SK-N-SH treated with all-trans-retinoic acid at 6 μM for 48 hours (cell line): ENCODE results near the gene SLC37A1.

Experiments used
- ARNTL ChIP-seq: fragments of 450-650 bp; formaldehyde crosslinking; IDR thresholded peaks from 2 replicates; pipeline ENCODE4 v1.5.0; 2020; ENCODE audit warnings: low read depth, mild to moderate bottlenecking, moderate library complexity, borderline replicate concordance
- BACH2 ChIP-seq: fragments of 250-450 bp; sonication (Bioruptor Pico); IDR thresholded peaks from 2 replicates; pipeline ENCODE4 v1.9.0; 2021; ENCODE audit warnings: mild to moderate bottlenecking, borderline replicate concordance
- OSR1 ChIP-seq: fragments of 250-450 bp; sonication (Bioruptor Pico); IDR thresholded peaks from 2 replicates; pipeline ENCODE4 v1.8.0; 2022; ENCODE audit warnings: moderate library complexity, mild to moderate bottlenecking, inconsistent platforms
- ZNF565 ChIP-seq: fragments of 450-650 bp; formaldehyde crosslinking; conservative IDR thresholded peaks from 2 replicates; pipeline ENCODE4 v1.5.0; 2020; ENCODE audit warnings: low read depth, mild to moderate bottlenecking, moderate library complexity
- ZNF70 ChIP-seq: fragments of 450-650 bp; formaldehyde crosslinking; IDR thresholded peaks from 2 replicates; pipeline ENCODE4 v1.5.0; 2020; ENCODE audit warnings: mild to moderate bottlenecking, moderate library complexity

GRCh38 chr21:42539342-42539741, 25.7 kb downstream of the SLC37A1 start:
- no peak for TF ChIP-seq BACH2 (CRISPR knock-in tag)
- no peak for TF ChIP-seq ZNF565 (CRISPR knock-in tag)
- no peak for TF ChIP-seq ARNTL (CRISPR knock-in tag)
- TF ChIP-seq OSR1 (CRISPR knock-in tag) = no peak
- TF ChIP-seq ZNF70 (CRISPR knock-in tag) = no peak
